Tibial artery (tissue), 4 donors: ENCODE data around the gene ZFYVE16.

Experiments used
- DNase-seq, 2 donors: peaks; one replicate each; pipeline ENCODE4 v3.0.0-alpha.2; 2019
- H3K27ac ChIP-seq, 2 donors: fragments of 200-600 bp; sonication (generic) in 1 of 2; 1 replicate in 1 of 2; 2 replicates in 1 of 2; pipeline ENCODE4 v1.5.1; 2018 to 2019; ENCODE audit warnings: mild to moderate bottlenecking in 1 of 2
- H3K27me3 ChIP-seq, 2 donors: fragments of 200-600 bp; sonication (generic) in 1 of 2; one replicate each; pipeline versions ENCODE4 v1.5.1 to v1.6.0; 2016 to 2019
- H3K36me3 ChIP-seq, 3 donors: fragments of 200-600 bp; sonication (generic) in 2 of 3; one replicate each; pipeline ENCODE4 v1.5.1; 2016 to 2019; ENCODE audit warnings: mild to moderate bottlenecking in 2 of 3
- H3K4me1 ChIP-seq, 4 donors: fragments of 200-600 bp; sonication (generic) in 2 of 4; 1 replicate in 3 of 4; 2 replicates in 1 of 4; pipeline ENCODE4 v1.5.1; 2016 to 2019
- H3K4me3 ChIP-seq, 2 donors: fragments of 200-600 bp; sonication (generic) in 1 of 2; 1 replicate in 1 of 2; 2 replicates in 1 of 2; pipeline ENCODE4 v1.5.1; 2018 to 2019; ENCODE audit warnings: mild to moderate bottlenecking in 2 of 2
- H3K9me3 ChIP-seq, 3 donors: fragments of 200-600 bp; sonication (generic) in 1 of 3; one replicate each; pipeline ENCODE4 v1.5.1; 2016 to 2019
- CTCF ChIP-seq, 2 experiments: fragments of 200-600 bp in 1 of 2; fragments of 450-650 bp in 1 of 2; IDR thresholded peaks; one replicate each; pipeline ENCODE4 v1.5.1; 2017 to 2019; ENCODE audit warnings: antibody characterized with exemption in 2 of 2, mild to moderate bottlenecking in 1 of 2, moderate library complexity in 1 of 2
- intact Hi-C: fragments of 100-400 bp; cut with DNase I; formaldehyde crosslinking; loops from one replicate; pipeline ENCODE4 v1.15.0; 2023; ENCODE audit warnings: low total_unique reads

ZFYVE16 gene

GRCh38 chr5:80435476-80435875 lies 27.6 kb downstream of the ZFYVE16 start:
- H3K4me1 ChIP-seq = no peaks in the 10 kb centered on the region
- DNase-seq = no peak
- H3K4me3 ChIP-seq = no peak overlapping the region
- no peak for TF ChIP-seq CTCF (IDR thresholded peaks at IDR 0.05)
- H3K36me3 ChIP-seq = peaks cover 25 to 42% (median 36%) of the 10 kb centered on the region in 3 donors
- H3K27ac ChIP-seq = no peak overlapping the region
- no peaks in the 10 kb centered on the region for H3K9me3 ChIP-seq
- no peaks in the 10 kb centered on the region for H3K27me3 ChIP-seq
- intact Hi-C loops = no loop called here

DNA sequence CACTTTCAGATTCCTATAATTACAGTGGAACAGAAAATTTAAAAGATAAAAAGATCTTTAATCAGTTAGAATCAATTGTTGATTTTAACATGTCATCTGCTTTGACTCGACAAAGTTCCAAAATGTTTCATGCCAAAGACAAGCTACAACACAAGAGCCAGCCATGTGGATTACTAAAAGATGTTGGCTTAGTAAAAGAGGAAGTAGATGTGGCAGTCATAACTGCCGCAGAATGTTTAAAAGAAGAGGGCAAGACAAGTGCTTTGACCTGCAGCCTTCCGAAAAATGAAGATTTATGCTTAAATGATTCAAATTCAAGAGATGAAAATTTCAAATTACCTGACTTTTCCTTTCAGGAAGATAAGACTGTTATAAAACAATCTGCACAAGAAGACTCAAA lies 29.5 kb downstream of the ZFYVE16 start:
- Histone ChIP-seq H3K4me1 (no peaks in the 10 kb centered on the region), H3K36me3 (peaks cover 25 to 52% (median 48%) of the 10 kb centered on the region in 3 donors), H3K27ac (no peak overlapping the region), H3K9me3 (no peaks in the 10 kb centered on the region), H3K4me3 (no peak overlapping the region), H3K27me3 (no peaks in the 10 kb centered on the region)
- DNase-seq = no peak
- no peak for TF ChIP-seq CTCF (IDR thresholded peaks at IDR 0.05)
- intact Hi-C loops = no loop called here

- Histone ChIP-seq H3K4me3 (no peak overlapping the region), H3K4me1 (no peaks in the 10 kb centered on the region), H3K27me3 (no peaks in the 10 kb centered on the region), H3K36me3 (peaks cover 33 to 62% (median 60%) of the 10 kb centered on the region in 3 donors), H3K9me3 (no peaks in the 10 kb centered on the region), H3K27ac (no peak overlapping the region)
- DNase-seq = no peak
- intact Hi-C loops = no loop called here
- no peak for TF ChIP-seq CTCF (IDR thresholded peaks at IDR 0.05)
Measured at GRCh38 chr5:80438739-80439138, 30.9 kb downstream of the ZFYVE16 start.

DNA sequence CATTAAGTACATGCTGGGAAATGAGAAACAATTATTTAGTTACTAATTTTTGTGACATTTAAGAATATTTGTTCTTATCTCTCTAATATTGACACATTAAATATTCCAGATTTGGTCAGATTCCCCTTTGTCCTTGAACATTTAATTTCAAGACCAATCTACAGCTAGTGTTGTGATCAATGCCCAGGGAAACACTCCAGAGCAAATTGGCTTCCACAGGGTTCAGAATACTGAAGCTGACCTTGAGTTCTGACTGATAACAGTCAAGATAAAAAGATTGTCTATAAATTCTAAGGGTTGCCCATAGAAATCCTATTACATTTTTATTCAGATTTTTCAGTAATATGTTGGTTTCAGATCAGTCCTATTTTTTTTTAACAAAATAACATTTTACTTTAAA lies 31.3 kb downstream of the ZFYVE16 start:
- no peak for DNase-seq
- intact Hi-C loops = no loop called here
- H3K36me3 ChIP-seq = peaks cover 35 to 65% (median 63%) of the 10 kb centered on the region in 3 donors
- TF ChIP-seq CTCF (IDR thresholded peaks at IDR 0.05) = no peak
- no peak overlapping the region for H3K4me3 ChIP-seq
- H3K9me3 ChIP-seq = no peaks in the 10 kb centered on the region
- H3K27ac ChIP-seq = no peak overlapping the region
- H3K27me3 ChIP-seq = no peaks in the 10 kb centered on the region
- no peaks in the 10 kb centered on the region for H3K4me1 ChIP-seq

DNA sequence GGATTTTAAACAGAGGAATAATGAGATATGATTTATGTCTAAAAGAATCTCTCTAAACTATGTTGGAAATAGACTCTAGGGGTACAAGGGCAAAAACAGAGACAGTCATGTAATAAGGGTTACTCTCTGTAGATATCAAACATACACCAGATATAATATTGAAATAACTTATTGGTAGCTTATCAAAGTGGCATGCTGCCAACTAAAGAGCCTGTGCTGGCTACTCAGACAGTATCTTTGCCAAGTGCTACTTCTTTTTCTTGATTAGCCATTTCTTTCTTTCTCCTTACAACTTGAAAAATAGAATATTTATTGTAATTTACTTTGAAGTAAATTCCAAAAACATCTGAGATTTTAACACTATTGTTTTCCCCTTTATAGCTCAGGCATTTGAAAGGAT lies 34.9 kb downstream of the ZFYVE16 start:
- Histone ChIP-seq H3K27ac (no peak overlapping the region), H3K36me3 (peaks cover 37 to 61% (median 53%) of the 10 kb centered on the region in 3 donors)
- no peak for DNase-seq

More for the DNA sequence above, 34.9 kb downstream of the ZFYVE16 start:
- Histone ChIP-seq H3K27me3 (no peaks in the 10 kb centered on the region), H3K4me1 (no peaks in the 10 kb centered on the region), H3K9me3 (no peaks in the 10 kb centered on the region), H3K4me3 (no peak overlapping the region)
- TF ChIP-seq CTCF (IDR thresholded peaks at IDR 0.05) = no peak
- intact Hi-C loops = no loop called here
